IPS DF 4.7 (cell line): ENCODE results near the gene ACTRT2.

Source experiments
- DNase-seq: peaks from one replicate; pipeline ENCODE4 v3.0.0-alpha.2; 2013; ENCODE audit warnings: low spot score; ENCODE audit errors: extremely low read depth

ACTRT2 gene

GRCh38 chr1:2983706-2984398 is 37.4 kb upstream of the ACTRT2 start:
- DNase-seq = no peak

GRCh38 chr1:2984399-2985061 is 36.7 kb upstream of the ACTRT2 start:
- DNase-seq = no peak

- no peak for DNase-seq
These were observed 36.2 kb upstream of the ACTRT2 start for GRCh38 chr1:2985067-2985561.

GRCh38 chr1:2985694-2986548 is 35.3 kb upstream of the ACTRT2 start:
- no peak for DNase-seq

GRCh38 chr1:2986549-2987305 is 34.5 kb upstream of the ACTRT2 start:
- no peak for DNase-seq

- no peak for DNase-seq
These were observed 33.5 kb upstream of the ACTRT2 start for GRCh38 chr1:2987773-2988172.

- no peak for DNase-seq
These were observed 33.0 kb upstream of the ACTRT2 start for GRCh38 chr1:2988256-2988655.

GRCh38 chr1:2989185-2989584 is 32.1 kb upstream of the ACTRT2 start:
- DNase-seq = no peak

GRCh38 chr1:2989976-2990375 is 31.3 kb upstream of the ACTRT2 start:
- DNase-seq = no peak

GRCh38 chr1:2990376-2991115 is 30.7 kb upstream of the ACTRT2 start:
- no peak for DNase-seq

- DNase-seq = no peak
These were observed 29.3 kb upstream of the ACTRT2 start for GRCh38 chr1:2991753-2992495.

GRCh38 chr1:2998503-2999100 is 22.7 kb upstream of the ACTRT2 start:
- no peak for DNase-seq

- DNase-seq = no peak
These were observed 22.1 kb upstream of the ACTRT2 start for GRCh38 chr1:2999138-2999537.

- DNase-seq = no peak
These were observed 21.7 kb upstream of the ACTRT2 start for GRCh38 chr1:2999571-2999970.

GRCh38 chr1:3000214-3000613 is 21.1 kb upstream of the ACTRT2 start:
- DNase-seq = no peak

GRCh38 chr1:3000671-3001470 is 20.4 kb upstream of the ACTRT2 start:
- DNase-seq = no peak

- no peak for DNase-seq
These were observed 19.6 kb upstream of the ACTRT2 start for GRCh38 chr1:3001471-3002348.
